ENCODE measurements around the gene PRAF2.

GRCh38 chrX:49077941-49078340, 4.1 kb upstream of the PRAF2 start:
- TF ChIP-seq POLR2A (IDR thresholded peaks at IDR 0.05; ENCODE audit: low read length): no peak
- TF ChIP-seq, protein P1, sequence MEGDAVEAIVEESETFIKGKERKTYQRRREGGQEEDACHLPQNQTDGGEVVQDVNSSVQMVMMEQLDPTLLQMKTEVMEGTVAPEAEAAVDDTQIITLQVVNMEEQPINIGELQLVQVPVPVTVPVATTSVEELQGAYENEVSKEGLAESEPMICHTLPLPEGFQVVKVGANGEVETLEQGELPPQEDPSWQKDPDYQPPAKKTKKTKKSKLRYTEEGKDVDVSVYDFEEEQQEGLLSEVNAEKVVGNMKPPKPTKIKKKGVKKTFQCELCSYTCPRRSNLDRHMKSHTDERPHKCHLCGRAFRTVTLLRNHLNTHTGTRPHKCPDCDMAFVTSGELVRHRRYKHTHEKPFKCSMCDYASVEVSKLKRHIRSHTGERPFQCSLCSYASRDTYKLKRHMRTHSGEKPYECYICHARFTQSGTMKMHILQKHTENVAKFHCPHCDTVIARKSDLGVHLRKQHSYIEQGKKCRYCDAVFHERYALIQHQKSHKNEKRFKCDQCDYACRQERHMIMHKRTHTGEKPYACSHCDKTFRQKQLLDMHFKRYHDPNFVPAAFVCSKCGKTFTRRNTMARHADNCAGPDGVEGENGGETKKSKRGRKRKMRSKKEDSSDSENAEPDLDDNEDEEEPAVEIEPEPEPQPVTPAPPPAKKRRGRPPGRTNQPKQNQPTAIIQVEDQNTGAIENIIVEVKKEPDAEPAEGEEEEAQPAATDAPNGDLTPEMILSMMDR (IDR thresholded peaks at IDR 0.05): no peak

Measured in A549 (cell line).